Measurements from ENCODE around the gene ADARB1. TPM values are rescaled to one million over a fixed set of nuclear protein-coding genes. Genes with fewer than 3 reads are reported as not detected.

ADARB1 gene
- total and polyA plus RNA-seq, 2 of the 4 experiments (the other 2 are of a cell fraction): 39.8 to 47.3 TPM

- TF ChIP-seq CTCF (conservative IDR thresholded peaks at IDR 0.05; ENCODE audit: low read depth, low read length): no peak
Measured at GRCh38 chr21:45030682-45031570, 43.5 kb upstream of the ADARB1 start (continued).

Measured in IMR-90 (cell line).